Naive thymus-derived CD4-positive, alpha-beta T cell (primary cell): Measurements from ENCODE around the gene TPPP. TPM values are rescaled to one million over a fixed set of nuclear protein-coding genes. Genes with fewer than 3 reads are reported as not detected.

Experiments
- ATAC-seq: fragments of 150-1000 bp; cut with Tn5 transposase; 2 replicates; pipeline ENCODE4 v1.10.0; 2021; ENCODE audit warnings: mild to moderate bottlenecking, moderate library complexity
- CTCF ChIA-PET: fragments of 350-600 bp; sonication (Branson Sonifier 250); formaldehyde crosslinking; loops from one replicate; lab custom pipeline; 2021; ENCODE audit warnings: antibody characterized with exemption; lab: Charles Lee
- POLR2A ChIA-PET: fragments of 350-600 bp; sonication (Branson Sonifier 250); formaldehyde crosslinking; loops from one replicate; lab custom pipeline; 2021; ENCODE audit warnings: antibody characterized with exemption, inconsistent platforms; lab: Charles Lee
- DNase-seq, 9 donors: peaks; one replicate each; pipeline versions ENCODE4 v3.0.0 to v3.0.0-alpha.2; 2020 to 2022; ENCODE audit warnings: mixed read lengths in 1 of 9
- H3K27ac ChIP-seq: one replicate; pipeline ENCODE4 v1.7.0; 2013; ENCODE audit warnings: mild to moderate bottlenecking, low read depth, low read length, moderate library complexity
- H3K27me3 ChIP-seq, 2 donors: one replicate each; pipeline ENCODE4 v1.7.0; 2013; ENCODE audit warnings: low read length in 2 of 2, mild to moderate bottlenecking in 2 of 2, moderate library complexity in 2 of 2; ENCODE audit not compliant: control insufficient read depth in 2 of 2, insufficient read depth in 2 of 2
- H3K36me3 ChIP-seq, 3 experiments: 1 replicate in 2 of 3; 2 replicates in 1 of 3; pipeline ENCODE4 v1.7.0; 2013; ENCODE audit warnings: low read length in 3 of 3, mild to moderate bottlenecking in 3 of 3, moderate library complexity in 1 of 3; ENCODE audit not compliant: insufficient read depth in 3 of 3, control insufficient read depth in 2 of 3
- H3K4me1 ChIP-seq, 2 donors: one replicate each; pipeline ENCODE4 v1.7.0; 2013; ENCODE audit warnings: low read length in 2 of 2, mild to moderate bottlenecking in 2 of 2, moderate library complexity in 1 of 2; ENCODE audit not compliant: control insufficient read depth in 2 of 2, insufficient read depth in 2 of 2
- H3K4me3 ChIP-seq: 2 replicates; pipeline ENCODE4 v1.7.0; 2013; ENCODE audit warnings: mild to moderate bottlenecking, low read length
- H3K9me3 ChIP-seq, 3 experiments: 1 replicate in 2 of 3; 2 replicates in 1 of 3; pipeline ENCODE4 v1.7.0; 2013; ENCODE audit warnings: low read length in 3 of 3; ENCODE audit not compliant: control insufficient read depth in 2 of 3
- H3K27ac Mint-ChIP-seq, 9 donors: one replicate each; pipeline ENCODE4 v1.8.0; 2020 to 2022; ENCODE audit warnings: mixed read lengths in 9 of 9, mild to moderate bottlenecking in 8 of 9, moderate library complexity in 5 of 9, inconsistent platforms in 2 of 9
- H3K27me3 Mint-ChIP-seq, 5 donors: one replicate each; pipeline ENCODE4 v1.8.0; 2021 to 2022; ENCODE audit warnings: mixed read lengths in 5 of 5, mild to moderate bottlenecking in 1 of 5
- H3K36me3 Mint-ChIP-seq, 5 donors: one replicate each; pipeline ENCODE4 v1.8.0; 2020 to 2022; ENCODE audit warnings: mixed read lengths in 5 of 5, mild to moderate bottlenecking in 3 of 5, inconsistent platforms in 1 of 5
- H3K4me1 Mint-ChIP-seq, 7 donors: one replicate each; pipeline ENCODE4 v1.8.0; 2020 to 2022; ENCODE audit warnings: mixed read lengths in 7 of 7, mild to moderate bottlenecking in 3 of 7, inconsistent platforms in 1 of 7
- H3K4me3 Mint-ChIP-seq, 10 donors: one replicate each; pipeline ENCODE4 v1.8.0; 2020 to 2022; ENCODE audit warnings: mild to moderate bottlenecking in 10 of 10, mixed read lengths in 10 of 10, moderate library complexity in 6 of 10, inconsistent platforms in 2 of 10
- H3K9me3 Mint-ChIP-seq, 11 donors: one replicate each; pipeline ENCODE4 v1.8.0; 2020 to 2022; ENCODE audit warnings: mixed read lengths in 11 of 11, mild to moderate bottlenecking in 4 of 11, inconsistent platforms in 1 of 11, moderate library complexity in 1 of 11
- intact Hi-C, 2 donors: fragments of 100-400 bp; cut with micrococcal nuclease; formaldehyde crosslinking; loops; one replicate each; pipeline ENCODE4 v1.15.1; 2023
- polyA plus RNA-seq, 2 donors: library from polyadenylated mRNA; unstranded; fragments of 300-500 nt; fragmentation: Illumina TruSeq; gene quantifications; one replicate each; pipeline ENCODE4 v1.2.3, GENCODE V29; 2021
- total RNA-seq, 6 experiments: library from RNA in 5 of 6; stranded (reverse) in 5 of 6; gene quantifications; 1 replicate in 5 of 6; 2 replicates in 1 of 6; pipeline ENCODE4 v1.2.3 and lab custom pipeline; 2021 to 2026

Gene TPPP
- total and polyA plus RNA-seq, 7 experiments from 2014 or later = 0.02 to 3.4 (median 0.14) TPM

GRCh38 chr5:647311-647710 lies 45.8 kb downstream of the TPPP start:
- H3K27ac Mint-ChIP-seq = no peak overlapping the region
- H3K36me3 ChIP-seq = peaks cover 0 to 65% (median 0%) of the 10 kb centered on the region in 3 experiments
- H3K27me3 ChIP-seq = no peaks in the 10 kb centered on the region
- H3K27me3 Mint-ChIP-seq = no peaks in the 10 kb centered on the region
- H3K9me3 Mint-ChIP-seq = no peaks in the 10 kb centered on the region
- ATAC-seq (no peak), DNase-seq (no peak)
- no peak overlapping the region for H3K4me3 ChIP-seq
- CTCF ChIA-PET = no interaction called here
- intact Hi-C loops = no loop called here
- H3K4me3 Mint-ChIP-seq = no peak overlapping the region
- no peaks in the 10 kb centered on the region for H3K4me1 ChIP-seq
- H3K9me3 ChIP-seq = no peaks in the 10 kb centered on the region
- H3K36me3 Mint-ChIP-seq = peaks cover 0 to 20% (median 13%) of the 10 kb centered on the region in 5 donors
- POLR2A ChIA-PET = no interaction called here
- peaks cover 0 to 2% (median 0%) of the 10 kb centered on the region in 7 donors for H3K4me1 Mint-ChIP-seq
- no peak overlapping the region for H3K27ac ChIP-seq

DNA sequence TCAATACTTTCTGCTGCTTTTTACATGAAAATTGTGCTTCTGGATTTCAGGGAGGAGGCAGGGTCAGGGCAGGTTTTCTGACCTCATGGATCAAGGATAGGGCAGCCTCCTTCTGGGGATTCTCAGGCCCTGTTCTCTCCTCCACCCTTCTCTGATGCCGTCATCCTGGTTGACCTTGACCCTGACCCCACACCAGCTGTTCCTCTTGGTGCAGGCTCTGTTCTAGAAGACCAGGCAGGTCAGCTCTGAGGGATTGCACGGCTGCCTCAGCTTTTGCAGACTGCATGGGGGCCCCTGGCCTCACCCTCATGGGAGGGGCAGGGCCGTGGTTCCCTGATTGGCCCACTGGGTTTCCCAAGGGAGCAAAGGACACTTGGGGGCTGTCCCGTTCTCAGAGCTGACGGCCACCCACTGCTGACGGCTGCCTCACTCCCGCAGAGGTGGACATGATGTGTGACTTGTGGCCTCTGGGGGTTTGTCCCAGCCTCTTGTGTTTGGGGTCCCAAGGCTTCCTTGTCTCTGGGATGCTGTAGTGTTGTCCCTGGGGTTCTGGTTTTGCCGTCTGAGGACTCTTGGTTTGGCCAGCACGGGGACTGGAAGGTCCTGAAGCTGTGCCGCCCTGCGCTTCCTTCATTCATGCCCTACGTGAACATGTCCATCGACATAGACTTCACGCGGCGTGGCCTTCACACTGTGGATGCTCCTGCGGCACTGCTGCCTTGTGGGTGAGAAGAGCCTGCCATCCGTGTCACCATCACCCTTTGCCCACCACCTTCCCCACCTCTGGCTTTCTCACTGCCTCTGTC lies 46.6 kb downstream of the TPPP start:
- intact Hi-C loops = no loop called here
- H3K4me3 ChIP-seq = no peak overlapping the region
- Mint-ChIP-seq H3K4me3 (no peak overlapping the region), H3K4me1 (peaks cover 0 to 2% (median 0%) of the 10 kb centered on the region in 7 donors), H3K27ac (no peak overlapping the region), H3K27me3 (no peaks in the 10 kb centered on the region), H3K36me3 (peaks cover 0 to 23% (median 13%) of the 10 kb centered on the region in 5 donors), H3K9me3 (no peaks in the 10 kb centered on the region)
- no peak overlapping the region for H3K27ac ChIP-seq
- POLR2A ChIA-PET = no interaction called here
- H3K36me3 ChIP-seq = peaks cover 0 to 62% (median 0%) of the 10 kb centered on the region in 3 experiments
- H3K27me3 ChIP-seq = no peaks in the 10 kb centered on the region
- ATAC-seq = no peak
- H3K9me3 ChIP-seq = no peaks in the 10 kb centered on the region
- CTCF ChIA-PET = no interaction called here
- no peak for DNase-seq
- no peaks in the 10 kb centered on the region for H3K4me1 ChIP-seq

GRCh38 chr5:645421-645820 lies 47.7 kb downstream of the TPPP start:
- no peaks in the 10 kb centered on the region for H3K9me3 Mint-ChIP-seq
- peaks cover 0 to 30% (median 13%) of the 10 kb centered on the region in 5 donors for H3K36me3 Mint-ChIP-seq
- peaks cover 0 to 2% (median 0%) of the 10 kb centered on the region in 7 donors for H3K4me1 Mint-ChIP-seq
- DNase-seq (no peak), ATAC-seq (no peak)
- no peak overlapping the region for H3K4me3 Mint-ChIP-seq
- Histone ChIP-seq H3K36me3 (peaks cover 0 to 69% (median 0%) of the 10 kb centered on the region in 3 experiments), H3K4me3 (no peak overlapping the region), H3K27me3 (no peaks in the 10 kb centered on the region), H3K9me3 (no peaks in the 10 kb centered on the region), H3K27ac (no peak overlapping the region), H3K4me1 (no peaks in the 10 kb centered on the region)
- intact Hi-C loops = no loop called here
- no peaks in the 10 kb centered on the region for H3K27me3 Mint-ChIP-seq
- no peak overlapping the region for H3K27ac Mint-ChIP-seq
- ChIA-PET CTCF (no interaction called here), POLR2A (no interaction called here)

- Histone ChIP-seq H3K9me3 (no peaks in the 10 kb centered on the region), H3K4me3 (no peak overlapping the region), H3K27ac (no peak overlapping the region), H3K27me3 (no peaks in the 10 kb centered on the region), H3K36me3 (peaks cover 0 to 74% (median 0%) of the 10 kb centered on the region in 3 experiments), H3K4me1 (no peaks in the 10 kb centered on the region)
- no peak overlapping the region for H3K4me3 Mint-ChIP-seq
- peaks cover 0 to 34% (median 13%) of the 10 kb centered on the region in 5 donors for H3K36me3 Mint-ChIP-seq
- peaks cover 0 to 2% (median 0%) of the 10 kb centered on the region in 7 donors for H3K4me1 Mint-ChIP-seq
- intact Hi-C loops = no loop called here
- POLR2A ChIA-PET = no interaction called here
- DNase-seq (no peak), ATAC-seq (no peak)
- no peak overlapping the region for H3K27ac Mint-ChIP-seq
- no peaks in the 10 kb centered on the region for H3K27me3 Mint-ChIP-seq
- no peaks in the 10 kb centered on the region for H3K9me3 Mint-ChIP-seq
- CTCF ChIA-PET = no interaction called here
Measured at GRCh38 chr5:644971-645370, 48.2 kb downstream of the TPPP start.

GRCh38 chr5:644509-644908 lies 48.6 kb downstream of the TPPP start:
- H3K36me3 Mint-ChIP-seq = peaks cover 0 to 36% (median 13%) of the 10 kb centered on the region in 5 donors
- H3K36me3 ChIP-seq = peaks cover 0 to 78% (median 0%) of the 10 kb centered on the region in 3 experiments

GRCh38 chr5:643811-644271 lies 49.3 kb downstream of the TPPP start:
- H3K27ac ChIP-seq = no peak overlapping the region
- no peak overlapping the region for H3K4me3 ChIP-seq
- ATAC-seq (no peak), DNase-seq (no peak)
- Mint-ChIP-seq H3K4me3 (no peak overlapping the region), H3K36me3 (peaks cover 0 to 36% (median 13%) of the 10 kb centered on the region in 5 donors), H3K9me3 (no peaks in the 10 kb centered on the region), H3K4me1 (peaks cover 0 to 2% (median 0%) of the 10 kb centered on the region in 7 donors), H3K27ac (no peak overlapping the region), H3K27me3 (no peaks in the 10 kb centered on the region)
- ChIA-PET POLR2A (no interaction called here), CTCF (no interaction called here)
- no peaks in the 10 kb centered on the region for H3K9me3 ChIP-seq
- peaks cover 0 to 85% (median 0%) of the 10 kb centered on the region in 3 experiments for H3K36me3 ChIP-seq
- intact Hi-C loops = no loop called here
- H3K4me1 ChIP-seq = no peaks in the 10 kb centered on the region
- no peaks in the 10 kb centered on the region for H3K27me3 ChIP-seq

More at GRCh38 chr5:644509-644908, 48.6 kb downstream of the TPPP start:
- no peak overlapping the region for H3K4me3 ChIP-seq
- Mint-ChIP-seq H3K9me3 (no peaks in the 10 kb centered on the region), H3K4me3 (no peak overlapping the region), H3K27ac (no peak overlapping the region), H3K27me3 (no peaks in the 10 kb centered on the region), H3K4me1 (peaks cover 0 to 2% (median 0%) of the 10 kb centered on the region in 7 donors)
- no peak overlapping the region for H3K27ac ChIP-seq
- intact Hi-C loops = no loop called here
- ATAC-seq (no peak), DNase-seq (no peak)
- no peaks in the 10 kb centered on the region for H3K27me3 ChIP-seq
- CTCF ChIA-PET = no interaction called here
- H3K9me3 ChIP-seq = no peaks in the 10 kb centered on the region
- no peaks in the 10 kb centered on the region for H3K4me1 ChIP-seq
- POLR2A ChIA-PET = no interaction called here
